Natural killer cell (primary cell): ENCODE data around the gene ATP5F1E. TPM values are rescaled to one million over a fixed set of nuclear protein-coding genes. Genes with fewer than 3 reads are reported as not detected.

Experiments used
- ATAC-seq, 3 donors: fragments of 150-1000 bp in 2 of 3; fragments of 200-7000 bp in 1 of 3; cut with Tn5 transposase; 1 replicate in 1 of 3; 2 replicates in 2 of 3; pipeline ENCODE4 v1.10.0; 2021; ENCODE audit warnings: mild to moderate bottlenecking in 2 of 3, moderate library complexity in 2 of 3
- DNase-seq, 2 donors: peaks; one replicate each; pipeline versions ENCODE4 v3.0.0 to v3.0.0-alpha.2; 2013 to 2021; ENCODE audit warnings: mixed read lengths in 1 of 2
- H3K27ac ChIP-seq: one replicate; pipeline ENCODE4 v1.5.1; 2013; ENCODE audit warnings: mild to moderate bottlenecking, low read length
- H3K27me3 ChIP-seq: one replicate; pipeline ENCODE4 v1.6.1; 2013; ENCODE audit warnings: low read length; ENCODE audit not compliant: control insufficient read depth, insufficient read depth
- H3K36me3 ChIP-seq: one replicate; pipeline ENCODE4 v1.6.1; 2013; ENCODE audit warnings: low read length; ENCODE audit not compliant: control insufficient read depth, insufficient read depth
- H3K4me1 ChIP-seq: one replicate; pipeline ENCODE4 v1.6.1; 2013; ENCODE audit warnings: low read length; ENCODE audit not compliant: control insufficient read depth, insufficient read depth
- H3K4me3 ChIP-seq: one replicate; pipeline ENCODE4 v1.5.1; 2013; ENCODE audit warnings: low read length
- H3K9me3 ChIP-seq: one replicate; pipeline ENCODE4 v1.6.1; 2013; ENCODE audit warnings: low read length; ENCODE audit not compliant: control insufficient read depth, insufficient read depth
- H3K27ac Mint-ChIP-seq, 2 donors: one replicate each; pipeline ENCODE4 v1.8.0; 2022; ENCODE audit warnings: mild to moderate bottlenecking in 2 of 2, mixed read lengths in 2 of 2, moderate library complexity in 1 of 2
- H3K27me3 Mint-ChIP-seq, 2 donors: one replicate each; pipeline ENCODE4 v1.8.0; 2022; ENCODE audit warnings: low read depth in 2 of 2, mixed read lengths in 2 of 2
- H3K36me3 Mint-ChIP-seq: one replicate; pipeline ENCODE4 v1.8.0; 2022; ENCODE audit warnings: mixed read lengths
- H3K4me1 Mint-ChIP-seq, 2 donors: one replicate each; pipeline ENCODE4 v1.8.0; 2022; ENCODE audit warnings: mixed read lengths in 2 of 2
- H3K4me3 Mint-ChIP-seq: one replicate; pipeline ENCODE4 v1.8.0; 2022; ENCODE audit warnings: mild to moderate bottlenecking, moderate library complexity, mixed read lengths
- H3K9me3 Mint-ChIP-seq, 2 donors: one replicate each; pipeline ENCODE4 v1.8.0; 2022; ENCODE audit warnings: mixed read lengths in 2 of 2
- WGBS: methylation state at CpG from one replicate; pipeline ENCODE4 v1.1.7; 2013; ENCODE audit warnings: missing lambda C conversion rate; ENCODE audit not compliant: insufficient coverage; 5-methylcytosine and 5-hydroxymethylcytosine counted together
- intact Hi-C: fragments of 100-400 bp; cut with micrococcal nuclease; formaldehyde crosslinking; loops from one replicate; pipeline ENCODE4 v1.14.2; 2022
- total RNA-seq, 4 donors: library from RNA; stranded (reverse); fragments of 120-200 nt in 1 of 4; gene quantifications; one replicate each; pipeline versions ENCODE4 v1.2.3 to v1.2.4, GENCODE V29; 2013 to 2022
- TF ChIP-seq, protein P1 (sequence below): fragments of 200-600 bp; IDR thresholded peaks from one replicate; pipeline ENCODE4 v1.8.0; 2022; ENCODE audit warnings: antibody characterized with exemption

Gene ATP5F1E
- total RNA-seq, 3 donors from 2014 or later (not counting 1 experiment from before 2014, with no cell fraction given) = 45.9 to 58.0 (median 50.8) TPM

DNA sequence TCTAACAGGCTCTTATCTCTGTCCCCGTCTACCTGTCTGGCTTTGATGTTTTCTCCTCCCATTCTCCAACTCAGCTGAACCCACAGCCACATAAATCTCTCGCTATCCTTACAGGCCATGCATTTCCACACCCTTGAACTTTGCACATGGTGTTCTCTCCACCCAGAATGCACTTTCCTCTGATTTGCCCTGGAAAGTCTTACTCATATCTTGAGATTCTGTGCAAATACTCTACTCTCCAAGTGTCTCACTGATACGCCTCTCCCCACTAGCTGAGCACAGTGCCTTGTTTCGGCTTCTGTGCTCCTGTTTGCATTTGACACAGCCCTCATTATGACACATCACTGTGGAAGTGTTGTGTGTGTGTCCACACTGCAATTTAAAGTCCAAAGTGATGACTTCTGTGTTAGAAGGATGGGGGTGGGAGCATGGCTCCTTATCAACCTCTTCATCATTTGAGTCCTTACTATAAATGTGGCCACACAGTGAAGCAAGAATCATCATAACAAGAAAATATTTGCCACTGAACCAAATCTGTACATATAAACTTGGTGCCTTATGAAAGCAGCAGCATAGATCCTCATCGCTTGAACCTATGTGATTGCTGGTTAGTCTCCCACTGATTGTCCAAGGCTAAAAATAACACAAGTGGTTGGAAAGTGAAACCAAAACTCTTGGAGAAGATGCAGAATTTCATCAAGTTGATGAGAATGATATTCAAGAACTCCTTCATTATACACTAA lies 16.0 kb upstream of the ATP5F1E start:
- H3K4me1 ChIP-seq = peaks cover 8% of the 10 kb centered on the region
- intact Hi-C loops = no loop called here
- H3K4me3 Mint-ChIP-seq = no peak overlapping the region
- no peaks in the 10 kb centered on the region for H3K9me3 ChIP-seq
- H3K27ac ChIP-seq = no peak overlapping the region
- 88% methylated on average over 4 of the region's 5 CpGs for WGBS
- H3K4me3 ChIP-seq = no peak overlapping the region
- H3K9me3 Mint-ChIP-seq = no peaks in the 10 kb centered on the region
- no peaks in the 10 kb centered on the region for H3K36me3 Mint-ChIP-seq
- H3K36me3 ChIP-seq = no peaks in the 10 kb centered on the region
- peaks cover 11 to 13% of the 10 kb centered on the region in 2 donors for H3K4me1 Mint-ChIP-seq
- DNase-seq (no peak), ATAC-seq (no peak)
- no peak overlapping the region for H3K27ac Mint-ChIP-seq
- peaks cover 12 to 33% of the 10 kb centered on the region in 2 donors for H3K27me3 Mint-ChIP-seq
- TF ChIP-seq, protein P1, sequence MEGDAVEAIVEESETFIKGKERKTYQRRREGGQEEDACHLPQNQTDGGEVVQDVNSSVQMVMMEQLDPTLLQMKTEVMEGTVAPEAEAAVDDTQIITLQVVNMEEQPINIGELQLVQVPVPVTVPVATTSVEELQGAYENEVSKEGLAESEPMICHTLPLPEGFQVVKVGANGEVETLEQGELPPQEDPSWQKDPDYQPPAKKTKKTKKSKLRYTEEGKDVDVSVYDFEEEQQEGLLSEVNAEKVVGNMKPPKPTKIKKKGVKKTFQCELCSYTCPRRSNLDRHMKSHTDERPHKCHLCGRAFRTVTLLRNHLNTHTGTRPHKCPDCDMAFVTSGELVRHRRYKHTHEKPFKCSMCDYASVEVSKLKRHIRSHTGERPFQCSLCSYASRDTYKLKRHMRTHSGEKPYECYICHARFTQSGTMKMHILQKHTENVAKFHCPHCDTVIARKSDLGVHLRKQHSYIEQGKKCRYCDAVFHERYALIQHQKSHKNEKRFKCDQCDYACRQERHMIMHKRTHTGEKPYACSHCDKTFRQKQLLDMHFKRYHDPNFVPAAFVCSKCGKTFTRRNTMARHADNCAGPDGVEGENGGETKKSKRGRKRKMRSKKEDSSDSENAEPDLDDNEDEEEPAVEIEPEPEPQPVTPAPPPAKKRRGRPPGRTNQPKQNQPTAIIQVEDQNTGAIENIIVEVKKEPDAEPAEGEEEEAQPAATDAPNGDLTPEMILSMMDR = no peak
- H3K27me3 ChIP-seq = peaks cover 8% of the 10 kb centered on the region

- no peaks in the 10 kb centered on the region for H3K9me3 ChIP-seq
- H3K4me1 ChIP-seq = peaks cover 15% of the 10 kb centered on the region
- H3K36me3 ChIP-seq = no peaks in the 10 kb centered on the region
- TF ChIP-seq, protein P1 = no peak
- no peaks in the 10 kb centered on the region for H3K9me3 Mint-ChIP-seq
- H3K4me3 Mint-ChIP-seq = no peak overlapping the region
- peaks cover 11 to 14% of the 10 kb centered on the region in 2 donors for H3K4me1 Mint-ChIP-seq
- H3K36me3 Mint-ChIP-seq = no peaks in the 10 kb centered on the region
- ATAC-seq = no peak
- no peak for DNase-seq
- peaks cover 10 to 23% of the 10 kb centered on the region in 2 donors for H3K27me3 Mint-ChIP-seq
- 94% methylated on average over 3 of the region's 3 CpGs for WGBS
- H3K27me3 ChIP-seq = peaks cover 4% of the 10 kb centered on the region
- intact Hi-C loops = no loop called here
- no peak overlapping the region for H3K27ac ChIP-seq
- no peak overlapping the region for H3K4me3 ChIP-seq
- H3K27ac Mint-ChIP-seq = no peak overlapping the region
Measured at GRCh38 chr20:59046862-59047261, 14.7 kb upstream of the ATP5F1E start.

DNA sequence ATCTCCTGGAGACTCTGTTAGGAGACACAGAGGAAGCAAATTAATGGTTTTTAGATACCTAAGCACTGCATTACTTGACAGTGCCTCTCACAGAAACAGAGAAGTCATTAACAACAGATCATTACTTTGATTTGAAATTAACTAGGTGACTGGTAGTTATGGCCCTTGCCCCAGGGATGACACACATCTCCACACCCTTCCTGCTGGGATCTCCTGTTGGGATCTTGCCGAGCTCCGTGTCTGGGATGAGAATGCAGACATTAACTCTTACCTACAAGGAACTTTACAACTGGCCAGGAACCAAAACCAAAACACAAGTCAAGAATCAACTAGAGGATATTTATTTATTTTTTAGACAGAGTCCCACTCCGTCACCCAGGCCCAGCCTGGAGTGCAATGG lies 12.7 kb upstream of the ATP5F1E start:
- DNase-seq (no peak), ATAC-seq (no peak)
- no peak overlapping the region for H3K4me3 Mint-ChIP-seq
- Histone ChIP-seq H3K4me3 (no peak overlapping the region), H3K4me1 (peaks cover 28% of the 10 kb centered on the region), H3K9me3 (no peaks in the 10 kb centered on the region), H3K27ac (no peak overlapping the region), H3K27me3 (no peaks in the 10 kb centered on the region), H3K36me3 (no peaks in the 10 kb centered on the region)
- no peak overlapping the region for H3K27ac Mint-ChIP-seq
- TF ChIP-seq, protein P1 = no peak
- intact Hi-C loops = no loop called here
- WGBS = 96% methylated on average over 3 of the region's 3 CpGs
- H3K27me3 Mint-ChIP-seq = peaks cover 3 to 7% of the 10 kb centered on the region in 2 donors
- no peaks in the 10 kb centered on the region for H3K36me3 Mint-ChIP-seq
- H3K9me3 Mint-ChIP-seq = no peaks in the 10 kb centered on the region
- peaks cover 31 to 34% of the 10 kb centered on the region in 2 donors for H3K4me1 Mint-ChIP-seq

DNA sequence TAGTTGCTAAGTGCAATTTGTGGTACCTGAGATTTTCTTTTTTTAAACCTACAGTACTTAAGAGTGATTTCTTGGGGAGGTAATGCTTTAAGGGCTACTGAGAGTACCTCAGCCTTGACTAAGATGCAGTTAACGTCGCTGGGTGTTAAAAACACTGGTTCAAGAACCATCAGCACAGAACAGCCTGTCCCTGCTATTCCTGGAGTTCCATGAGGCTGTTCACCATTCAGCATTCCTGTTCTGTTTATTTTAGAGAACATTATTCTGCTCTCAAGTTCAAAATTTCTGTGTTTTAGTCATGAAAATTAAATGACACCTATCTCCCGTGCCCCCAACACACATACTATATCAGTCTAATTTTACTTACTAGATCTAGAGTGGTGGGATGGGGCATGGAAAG lies 12.2 kb upstream of the ATP5F1E start:
- H3K27me3 Mint-ChIP-seq = peaks cover 0 to 5% of the 10 kb centered on the region in 2 donors
- 64% methylated on average over 2 of the region's 3 CpGs for WGBS
- H3K36me3 ChIP-seq = no peaks in the 10 kb centered on the region
- no peaks in the 10 kb centered on the region for H3K9me3 ChIP-seq
- peaks cover 33 to 35% of the 10 kb centered on the region in 2 donors for H3K4me1 Mint-ChIP-seq
- DNase-seq (no peak), ATAC-seq (no peak)
- H3K9me3 Mint-ChIP-seq = no peaks in the 10 kb centered on the region
- H3K4me3 ChIP-seq = no peak overlapping the region
- H3K27ac Mint-ChIP-seq = peak overlapping the region; percentile 84 to 87
- no peaks in the 10 kb centered on the region for H3K36me3 Mint-ChIP-seq
- no peak overlapping the region for H3K4me3 Mint-ChIP-seq
- H3K27me3 ChIP-seq = no peaks in the 10 kb centered on the region
- peaks cover 28% of the 10 kb centered on the region for H3K4me1 ChIP-seq
- TF ChIP-seq, protein P1 = no peak
- intact Hi-C loops = no loop called here
- H3K27ac ChIP-seq = peak overlapping the region; percentile 41
